ENCODE data around the gene LENG8.

DNA sequence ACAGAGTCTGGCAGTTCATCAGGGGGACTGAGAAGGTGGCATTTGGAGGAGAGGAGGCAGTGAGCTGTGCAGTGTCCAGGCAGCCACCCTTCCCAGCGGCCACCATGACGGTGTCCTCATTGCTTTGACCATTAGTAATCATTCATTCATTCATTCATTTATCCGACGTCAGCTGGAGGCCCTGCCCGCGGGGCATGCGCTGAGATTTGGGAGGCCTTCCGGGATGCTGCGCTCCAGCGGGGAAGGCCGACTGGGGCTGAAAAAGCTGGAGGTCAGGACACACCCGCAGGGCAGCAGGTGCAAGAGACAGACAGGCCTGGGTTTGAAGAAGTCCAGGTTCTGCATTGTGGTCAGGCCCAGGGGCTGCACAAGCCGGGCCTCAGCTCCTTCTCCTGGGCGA is 24.8 kb upstream of the LENG8 start:
- TF ChIP-seq EZH2 (IDR thresholded peaks at IDR 0.05; ENCODE audit: borderline replicate concordance, low read length) = no peak
- TF ChIP-seq, protein P1, sequence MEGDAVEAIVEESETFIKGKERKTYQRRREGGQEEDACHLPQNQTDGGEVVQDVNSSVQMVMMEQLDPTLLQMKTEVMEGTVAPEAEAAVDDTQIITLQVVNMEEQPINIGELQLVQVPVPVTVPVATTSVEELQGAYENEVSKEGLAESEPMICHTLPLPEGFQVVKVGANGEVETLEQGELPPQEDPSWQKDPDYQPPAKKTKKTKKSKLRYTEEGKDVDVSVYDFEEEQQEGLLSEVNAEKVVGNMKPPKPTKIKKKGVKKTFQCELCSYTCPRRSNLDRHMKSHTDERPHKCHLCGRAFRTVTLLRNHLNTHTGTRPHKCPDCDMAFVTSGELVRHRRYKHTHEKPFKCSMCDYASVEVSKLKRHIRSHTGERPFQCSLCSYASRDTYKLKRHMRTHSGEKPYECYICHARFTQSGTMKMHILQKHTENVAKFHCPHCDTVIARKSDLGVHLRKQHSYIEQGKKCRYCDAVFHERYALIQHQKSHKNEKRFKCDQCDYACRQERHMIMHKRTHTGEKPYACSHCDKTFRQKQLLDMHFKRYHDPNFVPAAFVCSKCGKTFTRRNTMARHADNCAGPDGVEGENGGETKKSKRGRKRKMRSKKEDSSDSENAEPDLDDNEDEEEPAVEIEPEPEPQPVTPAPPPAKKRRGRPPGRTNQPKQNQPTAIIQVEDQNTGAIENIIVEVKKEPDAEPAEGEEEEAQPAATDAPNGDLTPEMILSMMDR (IDR thresholded peaks at IDR 0.05; ENCODE audit: low read length) = no peak
